Measurements from ENCODE around the gene NDFIP1.
"Not testable (repeated sequence)": the region's sequence is repeated elsewhere in the genome, so short reads cannot be mapped to it uniquely, and the experiment has no call there.

The NDFIP1 gene

GRCh38 chr5:142186857-142187594, 78.4 kb downstream of the NDFIP1 start:
- WGBS (ENCODE audit: insufficient coverage, insufficient read length), result no CpG with 5 or more reads among the region's 11 CpGs
- H3K4me1 ChIP-seq (ENCODE audit: control insufficient read depth, insufficient read depth, low read length), result no peaks in the 10 kb centered on the region
- H3K9me3 ChIP-seq (ENCODE audit: control insufficient read depth, insufficient read depth, low read length), result no peaks in the 10 kb centered on the region
- H3K27me3 ChIP-seq (ENCODE audit: control insufficient read depth, insufficient read depth, low read length), result no peaks in the 10 kb centered on the region; the same call in 1 of the 2 replicates
- H3K4me3 ChIP-seq (ENCODE audit: low read length), result no peak overlapping the region
- no peak overlapping the region for H3K27ac ChIP-seq (ENCODE audit: low read length)
- no peak for DNase-seq (ENCODE audit: low read depth, low spot score)
- H3K36me3 ChIP-seq (ENCODE audit: control insufficient read depth, insufficient read depth, low read length), result no peaks in the 10 kb centered on the region

DNA sequence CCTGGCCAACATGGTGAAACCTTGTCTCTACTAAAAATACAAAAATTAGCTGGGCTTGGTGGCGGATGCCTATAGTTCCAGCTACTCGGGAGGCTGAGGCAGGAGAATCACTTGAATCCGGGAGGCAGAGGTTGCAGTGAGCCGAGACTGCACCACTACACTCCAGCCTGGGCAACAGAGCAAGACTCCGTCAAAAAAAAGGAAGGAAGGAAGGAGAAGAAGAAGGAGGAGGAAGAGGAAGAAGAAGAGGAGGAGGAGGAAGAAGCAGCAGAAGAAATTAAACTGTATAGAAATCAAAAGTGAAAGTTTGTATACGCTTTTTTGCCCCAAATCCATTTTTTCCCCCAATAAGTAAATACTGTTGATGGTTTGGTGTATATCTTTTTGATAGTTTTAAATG, 80.1 kb downstream of the NDFIP1 start:
- not testable (repeated sequence) for H3K4me1 ChIP-seq (ENCODE audit: control insufficient read depth, insufficient read depth, low read length); DNase-seq (ENCODE audit: low read depth, low spot score)
- WGBS (ENCODE audit: insufficient coverage, insufficient read length), result no CpG with 5 or more reads among the region's 6 CpGs

GRCh38 chr5:142189813-142190212, 81.2 kb downstream of the NDFIP1 start:
- no CpG with 5 or more reads among the region's 8 CpGs for WGBS (ENCODE audit: insufficient coverage, insufficient read length)
- Histone ChIP-seq H3K4me1 (ENCODE audit: control insufficient read depth, insufficient read depth, low read length) (no peaks in the 10 kb centered on the region), H3K27ac (ENCODE audit: low read length) (no peak overlapping the region), H3K36me3 (ENCODE audit: control insufficient read depth, insufficient read depth, low read length) (no peaks in the 10 kb centered on the region), H3K9me3 (ENCODE audit: control insufficient read depth, insufficient read depth, low read length) (no peaks in the 10 kb centered on the region), H3K4me3 (ENCODE audit: low read length) (no peak overlapping the region), H3K27me3 (ENCODE audit: control insufficient read depth, insufficient read depth, low read length) (no peaks in the 10 kb centered on the region; the same call in 1 of the 2 replicates)
- no peak for DNase-seq (ENCODE audit: low read depth, low spot score)

More for the DNA sequence above, 80.1 kb downstream of the NDFIP1 start:
- not testable (repeated sequence) for H3K4me3 ChIP-seq (ENCODE audit: low read length); H3K27me3 ChIP-seq (ENCODE audit: control insufficient read depth, insufficient read depth, low read length); H3K9me3 ChIP-seq (ENCODE audit: control insufficient read depth, insufficient read depth, low read length); H3K27ac ChIP-seq (ENCODE audit: low read length); H3K36me3 ChIP-seq (ENCODE audit: control insufficient read depth, insufficient read depth, low read length)

- no CpG with 5 or more reads among the region's 5 CpGs for WGBS (ENCODE audit: insufficient coverage, insufficient read length)
- Histone ChIP-seq H3K27me3 (ENCODE audit: control insufficient read depth, insufficient read depth, low read length) (no peaks in the 10 kb centered on the region; the same call in 1 of the 2 replicates), H3K9me3 (ENCODE audit: control insufficient read depth, insufficient read depth, low read length) (no peaks in the 10 kb centered on the region), H3K4me3 (ENCODE audit: low read length) (no peak overlapping the region), H3K27ac (ENCODE audit: low read length) (no peak overlapping the region), H3K4me1 (ENCODE audit: control insufficient read depth, insufficient read depth, low read length) (no peaks in the 10 kb centered on the region), H3K36me3 (ENCODE audit: control insufficient read depth, insufficient read depth, low read length) (no peaks in the 10 kb centered on the region)
- no peak for DNase-seq (ENCODE audit: low read depth, low spot score)
Observed at GRCh38 chr5:142191776-142192175, 83.2 kb downstream of the NDFIP1 start.

DNA sequence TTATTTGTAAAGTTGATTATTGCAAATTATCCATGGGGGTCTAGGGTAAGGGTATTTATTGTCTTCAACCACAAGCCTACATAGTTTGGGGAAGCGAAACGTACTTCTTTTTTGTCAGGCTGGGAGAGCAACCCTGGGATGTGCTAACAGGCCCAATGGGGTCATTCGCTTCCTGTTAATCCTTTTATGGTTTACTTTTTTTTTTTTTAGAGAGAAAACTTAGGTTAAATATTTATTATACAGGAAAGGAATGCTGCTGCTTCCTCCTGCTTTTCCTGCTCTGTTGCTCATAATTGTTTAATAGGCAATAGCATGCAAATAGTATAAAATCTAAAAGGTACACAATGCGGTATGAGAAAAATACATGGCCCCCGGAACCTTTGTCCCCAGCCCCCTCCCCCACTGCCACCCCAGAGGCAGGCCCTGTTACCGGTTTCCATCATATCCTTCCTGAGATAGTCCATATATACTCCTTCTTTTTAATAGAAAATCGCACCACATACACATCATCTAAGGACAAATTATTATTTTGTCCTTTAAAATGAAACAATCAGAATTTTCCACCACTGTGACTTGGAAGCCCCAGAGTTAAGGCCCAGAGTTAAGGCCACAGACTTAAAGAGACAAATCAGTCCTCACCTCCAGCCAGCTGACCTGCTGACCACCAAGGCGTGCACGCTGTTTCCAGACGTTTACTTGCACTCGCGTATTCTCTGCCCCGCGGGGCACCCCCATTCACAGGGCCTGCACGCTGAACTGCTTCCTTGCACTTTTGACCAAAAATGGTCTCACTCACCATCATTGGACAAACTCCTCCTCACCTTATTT, 83.9 kb downstream of the NDFIP1 start:
- no CpG with 5 or more reads among the region's 15 CpGs for WGBS (ENCODE audit: insufficient coverage, insufficient read length)
- Histone ChIP-seq H3K9me3 (ENCODE audit: control insufficient read depth, insufficient read depth, low read length) (no peaks in the 10 kb centered on the region), H3K4me1 (ENCODE audit: control insufficient read depth, insufficient read depth, low read length) (no peaks in the 10 kb centered on the region; the same call in 1 of the 2 replicates), H3K27ac (ENCODE audit: low read length) (no peak overlapping the region), H3K4me3 (ENCODE audit: low read length) (no peak overlapping the region), H3K27me3 (ENCODE audit: control insufficient read depth, insufficient read depth, low read length) (no peaks in the 10 kb centered on the region; the same call in 1 of the 2 replicates), H3K36me3 (ENCODE audit: control insufficient read depth, insufficient read depth, low read length) (no peaks in the 10 kb centered on the region)
- no peak for DNase-seq (ENCODE audit: low read depth, low spot score)

DNA sequence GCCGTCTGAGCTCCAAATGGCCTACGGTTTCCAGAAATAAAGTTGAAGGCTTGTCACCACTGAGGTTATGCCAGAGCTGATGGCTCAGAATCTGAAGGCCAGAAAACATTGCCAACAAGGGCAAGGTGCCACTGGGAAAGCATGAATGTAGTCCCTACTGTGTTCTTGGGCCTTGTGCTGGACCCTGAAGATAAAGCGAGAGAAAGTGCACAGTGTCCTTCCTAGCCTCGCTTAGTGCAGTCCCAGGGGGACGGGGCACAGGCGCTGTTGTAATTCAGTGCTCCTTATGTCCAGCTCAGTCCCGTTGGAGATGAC, 84.5 kb downstream of the NDFIP1 start:
- Histone ChIP-seq H3K9me3 (ENCODE audit: control insufficient read depth, insufficient read depth, low read length) (no peaks in the 10 kb centered on the region), H3K27ac (ENCODE audit: low read length) (no peak overlapping the region), H3K36me3 (ENCODE audit: control insufficient read depth, insufficient read depth, low read length) (no peaks in the 10 kb centered on the region)

GRCh38 chr5:142197098-142197497, 88.5 kb downstream of the NDFIP1 start:
- Histone ChIP-seq H3K4me1 (ENCODE audit: control insufficient read depth, insufficient read depth, low read length) (no peaks in the 10 kb centered on the region; the same call in 1 of the 2 replicates), H3K36me3 (ENCODE audit: control insufficient read depth, insufficient read depth, low read length) (no peaks in the 10 kb centered on the region), H3K27ac (ENCODE audit: low read length) (no peak overlapping the region), H3K9me3 (ENCODE audit: control insufficient read depth, insufficient read depth, low read length) (no peaks in the 10 kb centered on the region), H3K4me3 (ENCODE audit: low read length) (no peak overlapping the region), H3K27me3 (ENCODE audit: control insufficient read depth, insufficient read depth, low read length) (no peaks in the 10 kb centered on the region)
- DNase-seq (ENCODE audit: low read depth, low spot score), result no peak
- WGBS (ENCODE audit: insufficient coverage, insufficient read length), result no CpG with 5 or more reads among the region's 9 CpGs

More for the DNA sequence above, 84.5 kb downstream of the NDFIP1 start:
- no CpG with 5 or more reads among the region's 7 CpGs for WGBS (ENCODE audit: insufficient coverage, insufficient read length)
- no peak for DNase-seq (ENCODE audit: low read depth, low spot score)
- H3K4me3 ChIP-seq (ENCODE audit: low read length), result no peak overlapping the region
- no peaks in the 10 kb centered on the region; the same call in 1 of the 2 replicates for H3K27me3 ChIP-seq (ENCODE audit: control insufficient read depth, insufficient read depth, low read length)
- H3K4me1 ChIP-seq (ENCODE audit: control insufficient read depth, insufficient read depth, low read length), result no peaks in the 10 kb centered on the region; the same call in 1 of the 2 replicates

- Histone ChIP-seq H3K4me1 (ENCODE audit: control insufficient read depth, insufficient read depth, low read length) (no peaks in the 10 kb centered on the region; the same call in 1 of the 2 replicates), H3K27me3 (ENCODE audit: control insufficient read depth, insufficient read depth, low read length) (no peaks in the 10 kb centered on the region), H3K9me3 (ENCODE audit: control insufficient read depth, insufficient read depth, low read length) (no peaks in the 10 kb centered on the region), H3K4me3 (ENCODE audit: low read length) (no peak overlapping the region), H3K36me3 (ENCODE audit: control insufficient read depth, insufficient read depth, low read length) (no peaks in the 10 kb centered on the region), H3K27ac (ENCODE audit: low read length) (no peak overlapping the region)
- no peak for DNase-seq (ENCODE audit: low read depth, low spot score)
- whole genome bisulfite sequencing (ENCODE audit: insufficient coverage, insufficient read length), result no CpG with 5 or more reads among the region's 5 CpGs
Observed at GRCh38 chr5:142197781-142198180, 89.2 kb downstream of the NDFIP1 start.

DNA sequence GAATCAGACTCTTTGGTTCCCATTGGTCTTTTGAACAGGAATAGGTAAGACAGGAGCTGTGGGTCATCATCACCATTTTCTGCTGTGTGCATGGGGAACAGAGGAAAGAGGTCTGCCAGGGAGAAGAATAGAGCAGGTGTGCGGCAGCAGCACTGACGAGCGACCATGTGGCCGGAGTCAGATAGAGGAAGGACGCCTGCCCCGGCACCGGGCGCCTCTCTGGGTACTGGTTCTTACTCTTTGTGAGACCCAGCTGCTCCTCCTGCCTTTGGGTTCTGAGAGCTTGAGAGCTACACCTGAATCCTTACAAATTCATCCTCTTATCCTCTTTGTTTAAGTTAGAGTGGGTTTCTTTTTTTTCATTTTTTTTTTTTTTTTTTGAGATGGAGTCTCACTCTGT, 90.8 kb downstream of the NDFIP1 start:
- no peak for DNase-seq (ENCODE audit: low read depth, low spot score)
- no peak overlapping the region for H3K4me3 ChIP-seq (ENCODE audit: low read length)
- H3K4me1 ChIP-seq (ENCODE audit: control insufficient read depth, insufficient read depth, low read length), result peaks cover 2% of the 10 kb centered on the region; the same call in 1 of the 2 replicates
- WGBS (ENCODE audit: insufficient coverage, insufficient read length), result no CpG with 5 or more reads among the region's 8 CpGs
- no peak overlapping the region for H3K27ac ChIP-seq (ENCODE audit: low read length)
- no peaks in the 10 kb centered on the region for H3K9me3 ChIP-seq (ENCODE audit: control insufficient read depth, insufficient read depth, low read length)
- H3K27me3 ChIP-seq (ENCODE audit: control insufficient read depth, insufficient read depth, low read length), result no peaks in the 10 kb centered on the region
- H3K36me3 ChIP-seq (ENCODE audit: control insufficient read depth, insufficient read depth, low read length), result no peaks in the 10 kb centered on the region

- WGBS (ENCODE audit: insufficient coverage, insufficient read length), result no CpG with 5 or more reads among the region's 6 CpGs
- H3K27me3 ChIP-seq (ENCODE audit: control insufficient read depth, insufficient read depth, low read length), result no peaks in the 10 kb centered on the region
- H3K36me3 ChIP-seq (ENCODE audit: control insufficient read depth, insufficient read depth, low read length), result no peaks in the 10 kb centered on the region
- H3K9me3 ChIP-seq (ENCODE audit: control insufficient read depth, insufficient read depth, low read length), result no peaks in the 10 kb centered on the region
- no peak overlapping the region for H3K27ac ChIP-seq (ENCODE audit: low read length)
- DNase-seq (ENCODE audit: low read depth, low spot score), result no peak
- H3K4me1 ChIP-seq (ENCODE audit: control insufficient read depth, insufficient read depth, low read length), result peaks cover 2% of the 10 kb centered on the region; the same call in 1 of the 2 replicates
- no peak overlapping the region for H3K4me3 ChIP-seq (ENCODE audit: low read length)
Observed at GRCh38 chr5:142200387-142200786, 91.8 kb downstream of the NDFIP1 start.
